Colonic mucosa (tissue), 4 donors: Measurements from ENCODE around the gene GUCY2C. TPM values are rescaled to one million over a fixed set of nuclear protein-coding genes. Genes with fewer than 3 reads are reported as not detected.

Source experiments
- DNase-seq: peaks from one replicate; pipeline ENCODE4 v3.0.0-alpha.2; 2020
- H3K27ac ChIP-seq: fragments of 200-600 bp; one replicate; pipeline ENCODE4 v1.8.0; 2021
- H3K27me3 ChIP-seq: fragments of 200-600 bp; one replicate; pipeline ENCODE4 v1.8.0; 2021
- H3K36me3 ChIP-seq: fragments of 200-600 bp; one replicate; pipeline ENCODE4 v1.8.0; 2021
- H3K4me1 ChIP-seq: fragments of 200-600 bp; one replicate; pipeline ENCODE4 v1.8.0; 2021; ENCODE audit warnings: mild to moderate bottlenecking
- H3K4me3 ChIP-seq: fragments of 200-600 bp; one replicate; pipeline ENCODE4 v1.8.0; 2021
- H3K9ac ChIP-seq, 2 donors: one replicate each; pipeline ENCODE4 v1.7.0; 2013; ENCODE audit warnings: control low read depth in 2 of 2, low read depth in 2 of 2, low read length in 2 of 2
- H3K9me3 ChIP-seq: fragments of 200-600 bp; one replicate; pipeline ENCODE4 v1.8.0; 2021
- CTCF ChIP-seq: fragments of 200-600 bp; IDR thresholded peaks from one replicate; pipeline ENCODE4 v1.8.0; 2022; ENCODE audit warnings: antibody characterized with exemption, mild to moderate bottlenecking
- intact Hi-C: fragments of 100-400 bp; cut with DNase I; formaldehyde crosslinking; loops from one replicate; pipeline ENCODE4 v1.14.1; 2022
- total RNA-seq, 2 donors: library from RNA; stranded (reverse); fragmentation: NEBNext Ultra II Directional in 1 of 2; extraction: Animal tissue kit (Norgen Biotek cat#: 25700) in 1 of 2; gene quantifications; one replicate each; pipeline ENCODE4 v1.2.1, GENCODE V29; 2021
- donor health status: healthy.
- donor health status: DM: no; HTN: no; CAD: no.
- donor health status: DM: no; HTN: no; CAD: no.

GUCY2C gene
- total RNA-seq, 2 donors from 2014 or later, result 52.2 to 74.6 TPM

DNA sequence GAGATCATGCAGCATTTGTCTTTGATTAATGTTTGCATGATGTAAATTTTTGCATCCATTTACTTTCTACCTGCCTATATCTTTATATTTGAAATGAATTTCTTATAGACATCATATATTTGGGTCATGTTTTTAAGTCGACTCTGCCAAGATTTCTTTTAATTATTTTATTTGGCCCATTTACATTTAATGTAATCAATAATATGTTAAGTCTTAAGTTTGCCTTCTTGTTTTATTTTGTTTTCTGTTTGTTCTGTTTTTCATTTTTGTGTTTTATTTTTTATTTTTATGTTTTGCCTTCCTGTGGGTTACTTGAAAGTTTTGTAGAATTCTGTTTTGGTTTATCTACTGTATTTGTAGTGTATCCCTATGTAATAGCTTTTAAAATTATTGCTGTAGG is 33.2 kb upstream of the GUCY2C start:
- Histone ChIP-seq H3K27ac (no peak overlapping the region), H3K4me3 (no peak overlapping the region), H3K9me3 (no peaks in the 10 kb centered on the region), H3K27me3 (no peaks in the 10 kb centered on the region), H3K9ac (no peak overlapping the region), H3K4me1 (no peaks in the 10 kb centered on the region), H3K36me3 (no peaks in the 10 kb centered on the region)
- no peak for TF ChIP-seq CTCF
- DNase-seq, result no peak
- intact Hi-C loops, result loop anchor here (5.0 to 10.0 kb wide), 2 partner anchors 115 to 268 kb away; partner anchors contain the start of gene ART4

DNA sequence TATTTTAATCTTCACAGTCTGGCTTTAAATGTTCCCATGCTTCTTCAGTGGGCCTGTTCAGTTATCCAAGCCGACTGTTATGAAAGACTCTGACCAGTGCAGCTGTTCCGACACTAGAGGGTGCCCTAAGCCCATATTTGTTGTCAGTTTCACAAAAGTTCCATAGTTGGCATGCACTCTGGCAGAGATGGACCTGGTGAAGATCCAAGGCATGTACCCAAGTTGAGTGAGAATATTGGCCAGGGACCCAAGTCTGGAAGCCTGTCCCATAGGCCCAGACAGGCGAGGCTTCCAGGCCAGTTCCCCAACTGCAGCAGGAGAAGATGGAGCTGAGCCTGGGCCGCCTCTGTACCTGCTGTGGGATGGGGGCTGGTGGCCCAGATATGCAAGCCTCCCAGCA is 27.4 kb upstream of the GUCY2C start:
- intact Hi-C loops, result loop anchor here (10.0 kb wide), 1 partner anchor 121 kb away; the partner anchor contains the start of gene ART4
- no peaks in the 10 kb centered on the region for H3K4me1 ChIP-seq
- no peak overlapping the region for H3K9ac ChIP-seq
- H3K27ac ChIP-seq, result no peak overlapping the region
- H3K4me3 ChIP-seq, result no peak overlapping the region
- no peaks in the 10 kb centered on the region for H3K36me3 ChIP-seq
- TF ChIP-seq CTCF, result peak; percentile 59
- no peaks in the 10 kb centered on the region for H3K9me3 ChIP-seq
- DNase-seq, result peak; percentile 71
- no peaks in the 10 kb centered on the region for H3K27me3 ChIP-seq

- Histone ChIP-seq H3K4me1 (peaks cover 5% of the 10 kb centered on the region), H3K9ac (no peak overlapping the region), H3K36me3 (no peaks in the 10 kb centered on the region), H3K27ac (no peak overlapping the region), H3K9me3 (no peaks in the 10 kb centered on the region), H3K4me3 (no peak overlapping the region), H3K27me3 (no peaks in the 10 kb centered on the region)
- intact Hi-C loops, result no loop called here
- peak; percentile 75 for DNase-seq
- TF ChIP-seq CTCF, result peak; percentile 55
Measured at GRCh38 chr12:14716848-14717444, 20.5 kb upstream of the GUCY2C start.

DNA sequence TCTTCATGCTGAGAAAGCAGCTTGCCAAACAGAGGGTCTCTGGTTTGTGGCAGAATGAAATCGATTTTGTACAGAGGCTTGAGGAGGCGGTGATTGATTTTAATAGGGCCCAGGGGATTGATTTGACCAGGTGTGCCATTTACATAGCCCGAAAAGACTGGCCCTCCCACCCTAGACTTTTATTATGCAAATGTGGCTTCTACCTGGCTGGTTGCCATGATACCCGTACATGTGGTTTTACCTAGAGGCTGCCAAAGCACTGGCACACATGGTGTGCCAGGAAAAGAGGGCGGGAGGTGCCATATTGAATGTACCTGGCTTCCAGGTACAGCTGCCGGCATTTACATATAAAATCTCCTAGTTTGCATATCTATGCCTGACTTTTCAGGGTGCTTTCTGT is 18.0 kb upstream of the GUCY2C start:
- H3K36me3 ChIP-seq, result no peaks in the 10 kb centered on the region
- no peak overlapping the region for H3K4me3 ChIP-seq
- no peak overlapping the region for H3K9ac ChIP-seq
- intact Hi-C loops, result no loop called here
- no peak for TF ChIP-seq CTCF
- H3K9me3 ChIP-seq, result no peaks in the 10 kb centered on the region
- DNase-seq, result no peak
- H3K27ac ChIP-seq, result no peak overlapping the region
- H3K27me3 ChIP-seq, result no peaks in the 10 kb centered on the region
- H3K4me1 ChIP-seq, result peaks cover 5% of the 10 kb centered on the region

GRCh38 chr12:14710632-14711320 is 14.4 kb upstream of the GUCY2C start:
- Histone ChIP-seq H3K9ac (peak overlapping the region in 1 of 2 donors; percentile 8), H3K9me3 (no peaks in the 10 kb centered on the region), H3K27ac (peak overlapping the region; percentile 58), H3K4me1 (no peaks in the 10 kb centered on the region), H3K4me3 (no peak overlapping the region), H3K36me3 (no peaks in the 10 kb centered on the region), H3K27me3 (no peaks in the 10 kb centered on the region)
- no peak for DNase-seq
- TF ChIP-seq CTCF, result no peak
- intact Hi-C loops, result no loop called here
